MV-4-11 (cell line): ENCODE data around the gene ITGB7.

ENCODE experiments used
- DNase-seq: peaks from one replicate; lab custom pipeline; 2025; lab: John Stamatoyannopoulos, UW

ITGB7 gene

GRCh38 chr12:53230108-53230845 lies 23.2 kb upstream of the ITGB7 start:
- no peak for DNase-seq

GRCh38 chr12:53229454-53229853 lies 22.4 kb upstream of the ITGB7 start:
- no peak for DNase-seq

GRCh38 chr12:53227836-53228235 lies 20.8 kb upstream of the ITGB7 start:
- no peak for DNase-seq

- no peak for DNase-seq
Measured at GRCh38 chr12:53227341-53227740, 20.3 kb upstream of the ITGB7 start.

- DNase-seq = no peak
Measured at GRCh38 chr12:53226815-53227214, 19.8 kb upstream of the ITGB7 start.

- no peak for DNase-seq
Measured at GRCh38 chr12:53225635-53226424, 18.8 kb upstream of the ITGB7 start.

- DNase-seq = no peak
Measured at GRCh38 chr12:53224897-53225634, 18.0 kb upstream of the ITGB7 start.

- DNase-seq = no peak
Measured at GRCh38 chr12:53224061-53224896, 17.2 kb upstream of the ITGB7 start.

- no peak for DNase-seq
Measured at GRCh38 chr12:53223389-53224060, 16.5 kb upstream of the ITGB7 start.

- no peak for DNase-seq
Measured at GRCh38 chr12:53222806-53223261, 15.8 kb upstream of the ITGB7 start.

GRCh38 chr12:53222170-53222721 lies 15.2 kb upstream of the ITGB7 start:
- no peak for DNase-seq

GRCh38 chr12:53221203-53222080 lies 14.4 kb upstream of the ITGB7 start:
- DNase-seq = peak; percentile 39

GRCh38 chr12:53220694-53221202 lies 13.7 kb upstream of the ITGB7 start:
- DNase-seq = peak; percentile 88

GRCh38 chr12:53219956-53220693 lies 13.1 kb upstream of the ITGB7 start:
- peak; percentile 70 for DNase-seq

- peak; percentile 65 for DNase-seq
Measured at GRCh38 chr12:53219292-53219955, 12.4 kb upstream of the ITGB7 start.

- DNase-seq = no peak
Measured at GRCh38 chr12:53218551-53219291, 11.7 kb upstream of the ITGB7 start.

GRCh38 chr12:53217931-53218307 lies 10.9 kb upstream of the ITGB7 start:
- no peak for DNase-seq
